Large intestine (tissue), 12 donors: Measurements from ENCODE around the gene BLMH. TPM values are rescaled to one million over a fixed set of nuclear protein-coding genes. Genes with fewer than 3 reads are reported as not detected.

Experiments
- DNase-seq, 2 donors: peaks; one replicate each; pipeline versions ENCODE4 v3.0.0 to v3.0.0-alpha.2; 2013
- H3K27ac ChIP-seq: one replicate; pipeline ENCODE4 v1.5.1; 2013; ENCODE audit warnings: low read length
- H3K27me3 ChIP-seq: 2 replicates; pipeline ENCODE4 v1.6.1; 2013; ENCODE audit warnings: low read length; ENCODE audit not compliant: control insufficient read depth, insufficient read depth
- H3K36me3 ChIP-seq: 2 replicates; pipeline ENCODE4 v1.6.1; 2013; ENCODE audit warnings: low read length; ENCODE audit not compliant: control insufficient read depth, insufficient read depth
- H3K4me1 ChIP-seq: one replicate; pipeline ENCODE4 v1.6.1; 2013; ENCODE audit warnings: low read length; ENCODE audit not compliant: control insufficient read depth, insufficient read depth
- H3K4me3 ChIP-seq: one replicate; pipeline ENCODE4 v1.5.1; 2013; ENCODE audit warnings: low read length
- H3K9me3 ChIP-seq: one replicate; pipeline ENCODE4 v1.6.1; 2013; ENCODE audit warnings: mild to moderate bottlenecking, low read depth, low read length, moderate library complexity; ENCODE audit not compliant: control insufficient read depth
- WGBS: methylation state at CpG from one replicate; pipeline ENCODE4 v1.1.5; 2013; ENCODE audit warnings: low lambda C conversion rate; ENCODE audit not compliant: insufficient coverage; 5-methylcytosine and 5-hydroxymethylcytosine counted together
- long read RNA-seq, 11 donors: transcript quantifications; one replicate each; lab custom pipeline, GENCODE V29; 2026
- polyA plus RNA-seq: library from polyadenylated mRNA; unstranded; fragments of 120-200 nt; gene quantifications from one replicate; pipeline ENCODE4 v1.2.1, GENCODE V29; 2013

The BLMH gene
- 50.1 TPM for polyA plus RNA-seq
- long read RNA-seq, donor 1, transcript BLMH-201 (12 exons, 2,365 nt), result minor isoform, 6 of 16 reads
- long read RNA-seq, donor 1, transcript BLMH-206 (1 exons, 2,079 nt), result major isoform, 10 of 16 reads
- long read RNA-seq, donor 1, partial matches to known transcripts, result 0 of 16 reads
- long read RNA-seq, donor 1, other reads (novel, unspliced or antisense), result 0 of 16 reads
- long read RNA-seq, donor 2, transcript BLMH-201 (12 exons, 2,365 nt), result minor isoform, 13 of 36 reads
- long read RNA-seq, donor 2, transcript BLMH-206 (1 exons, 2,079 nt), result major isoform, 17 of 36 reads
- long read RNA-seq, donor 2, partial matches to known transcripts, result 5 of 36 reads
- long read RNA-seq, donor 2, other reads (novel, unspliced or antisense), result 0 of 36 reads
- long read RNA-seq, donor 3, result 0 reads
- long read RNA-seq, donor 4, partial matches to known transcripts, result 0 of 2 reads
- long read RNA-seq, donor 4, other reads (novel, unspliced or antisense), result 0 of 2 reads
- long read RNA-seq, donor 5, partial matches to known transcripts, result 0 of 8 reads
- long read RNA-seq, donor 5, other reads (novel, unspliced or antisense), result 0 of 8 reads
- long read RNA-seq, donor 6, transcript BLMH-201 (12 exons, 2,365 nt), result minor isoform, 14 of 38 reads
- long read RNA-seq, donor 6, transcript BLMH-206 (1 exons, 2,079 nt), result major isoform, 22 of 38 reads
- long read RNA-seq, donor 6, partial matches to known transcripts, result 0 of 38 reads
- long read RNA-seq, donor 6, other reads (novel, unspliced or antisense), result 0 of 38 reads
- long read RNA-seq, donor 7, transcript BLMH-206 (1 exons, 2,079 nt), result major isoform, 12 of 20 reads
- long read RNA-seq, donor 7, transcript BLMH-201 (12 exons, 2,365 nt), result minor isoform, 7 of 20 reads
- long read RNA-seq, donor 7, partial matches to known transcripts, result 0 of 20 reads
- long read RNA-seq, donor 7, other reads (novel, unspliced or antisense), result 0 of 20 reads
- long read RNA-seq, donor 8, transcript BLMH-206 (1 exons, 2,079 nt), result major isoform, 38 of 50 reads
- long read RNA-seq, donor 8, transcript BLMH-201 (12 exons, 2,365 nt), result minor isoform, 11 of 50 reads
- long read RNA-seq, donor 8, partial matches to known transcripts, result 0 of 50 reads
- long read RNA-seq, donor 8, other reads (novel, unspliced or antisense), result 0 of 50 reads
- long read RNA-seq, donor 9, transcript BLMH-206 (1 exons, 2,079 nt), result major isoform, 27 of 37 reads
- long read RNA-seq, donor 9, transcript BLMH-201 (12 exons, 2,365 nt), result minor isoform, 8 of 37 reads
- long read RNA-seq, donor 9, partial matches to known transcripts, result 0 of 37 reads
- long read RNA-seq, donor 9, other reads (novel, unspliced or antisense), result 0 of 37 reads
- long read RNA-seq, donor 10, transcript BLMH-201 (12 exons, 2,365 nt), result minor isoform, 17 of 44 reads
- long read RNA-seq, donor 10, transcript BLMH-206 (1 exons, 2,079 nt), result major isoform, 26 of 44 reads
- long read RNA-seq, donor 10, partial matches to known transcripts, result 0 of 44 reads
- long read RNA-seq, donor 10, other reads (novel, unspliced or antisense), result 0 of 44 reads
- long read RNA-seq, donor 11, transcript BLMH-201 (12 exons, 2,365 nt), result minor isoform, 9 of 43 reads
- long read RNA-seq, donor 11, transcript BLMH-206 (1 exons, 2,079 nt), result major isoform, 32 of 43 reads
- long read RNA-seq, donor 11, partial matches to known transcripts, result 0 of 43 reads
- long read RNA-seq, donor 11, other reads (novel, unspliced or antisense), result 0 of 43 reads

- DNase-seq, result peak; percentile 66 to 88
- Histone ChIP-seq H3K4me3 (peak within 1 kb of the TSS; percentile 91), H3K4me1 (peaks cover 8% of the 10 kb centered on the region), H3K27me3 (no peaks in the 10 kb centered on the region), H3K9me3 (no peaks in the 10 kb centered on the region), H3K36me3 (peaks cover 13% of the 10 kb centered on the region), H3K27ac (peak within 1 kb of the TSS; percentile 63)
- WGBS, result no CpG with 5 or more reads among the region's 89 CpGs
Observed at GRCh38 chr17:30291543-30292285, at the start of gene BLMH. TSS of gene BLMH (minus strand) at chr17:30291944. CDS start at chr17:30291819, 125 bp downstream.

DNA sequence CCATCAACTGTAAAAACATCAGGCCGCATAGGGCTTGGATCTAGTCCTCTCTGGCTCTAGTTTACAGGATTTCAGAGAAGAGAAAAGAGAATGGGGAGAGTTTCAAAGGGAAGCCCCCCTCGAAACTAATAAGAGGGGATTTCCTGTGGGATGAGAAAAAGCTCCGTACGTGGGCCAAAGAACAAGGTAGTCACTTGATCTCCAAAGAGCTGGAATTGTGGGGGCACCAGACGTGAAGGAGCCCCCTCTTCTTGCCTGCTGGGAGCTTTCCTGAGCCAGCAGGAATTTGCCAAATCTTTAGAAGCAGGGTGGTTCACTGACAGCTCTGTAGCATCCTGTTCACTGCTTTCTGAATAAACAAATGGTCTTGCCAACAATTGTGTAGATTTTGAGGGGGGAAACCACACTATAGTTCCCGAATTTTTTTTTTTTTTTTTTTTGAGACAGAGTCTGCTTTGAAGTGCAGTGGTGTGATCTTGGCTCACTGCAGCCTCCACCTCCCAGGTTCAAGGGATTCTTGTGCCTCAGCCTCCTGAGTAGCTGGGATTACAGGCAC lies 49.1 kb upstream of the BLMH start:
- Histone ChIP-seq H3K27me3 (no peaks in the 10 kb centered on the region), H3K4me1 (peaks cover 44% of the 10 kb centered on the region), H3K4me3 (no peak overlapping the region), H3K36me3 (no peaks in the 10 kb centered on the region), H3K27ac (no peak overlapping the region), H3K9me3 (no peaks in the 10 kb centered on the region)
- no peak for DNase-seq
- WGBS, result 85% methylated on average over 4 of the region's 6 CpGs

DNA sequence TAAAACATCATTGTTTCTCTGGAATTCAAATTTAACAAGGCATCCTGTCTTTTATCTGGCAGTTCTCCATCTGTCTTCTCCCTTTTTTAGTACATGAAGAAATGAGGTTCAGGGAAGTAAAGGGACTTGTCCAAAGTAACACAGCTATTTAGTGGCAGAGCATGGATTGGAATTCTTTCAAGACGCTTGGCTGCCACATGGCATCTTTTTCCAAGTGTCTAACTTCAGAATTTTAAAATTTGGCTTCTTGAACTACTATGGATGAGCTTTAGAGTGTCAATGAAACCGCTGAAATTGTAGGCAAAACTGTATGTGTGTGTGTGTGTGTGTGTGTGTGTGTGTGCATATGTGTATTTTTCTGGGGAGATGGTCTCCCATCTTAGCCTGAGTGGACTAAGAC lies 47.3 kb upstream of the BLMH start:
- no peak overlapping the region for H3K27ac ChIP-seq
- H3K27me3 ChIP-seq, result no peaks in the 10 kb centered on the region
- no peak overlapping the region for H3K4me3 ChIP-seq
- H3K4me1 ChIP-seq, result peaks cover 44% of the 10 kb centered on the region
- WGBS, result no CpG with 5 or more reads among the region's 2 CpGs
- DNase-seq, result no peak
- no peaks in the 10 kb centered on the region for H3K36me3 ChIP-seq
- H3K9me3 ChIP-seq, result no peaks in the 10 kb centered on the region

DNA sequence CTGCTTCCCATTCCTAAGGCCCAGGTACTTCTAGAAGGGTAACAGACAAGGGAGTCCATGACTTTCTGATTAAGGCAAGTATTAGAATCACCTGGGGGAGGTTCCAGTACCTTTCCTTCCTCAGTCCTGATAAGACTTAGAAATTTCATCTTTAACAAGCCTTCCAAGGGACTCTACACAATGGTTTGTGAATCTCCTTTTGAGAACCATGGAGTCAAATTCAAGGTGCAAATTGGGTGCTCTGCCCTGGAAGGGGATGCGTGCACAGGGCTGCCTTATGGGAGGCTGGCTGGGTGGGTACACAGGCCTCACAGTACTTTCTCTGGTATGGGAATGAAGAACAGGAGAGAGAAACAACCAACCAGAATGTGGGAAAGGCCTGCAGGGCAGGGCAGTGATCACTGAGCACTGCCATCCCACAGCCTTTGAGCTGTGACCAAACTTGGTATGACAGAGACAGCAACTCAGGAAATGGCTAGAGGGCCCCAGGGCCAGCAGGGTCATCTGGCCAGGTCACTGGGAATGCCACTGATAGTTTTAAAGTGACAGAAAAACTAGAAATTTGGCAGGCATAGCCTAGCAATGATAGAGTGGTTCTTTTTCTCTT lies 45.8 kb upstream of the BLMH start:
- H3K36me3 ChIP-seq, result no peaks in the 10 kb centered on the region
- peak overlapping the region; percentile 90 for H3K27ac ChIP-seq
- WGBS, result no CpG with 5 or more reads among the region's 1 CpG
- peaks cover 39% of the 10 kb centered on the region for H3K4me1 ChIP-seq
- DNase-seq, result peak in 1 of 2 donors; percentile 44
- no peaks in the 10 kb centered on the region for H3K27me3 ChIP-seq
- no peak overlapping the region for H3K4me3 ChIP-seq
- H3K9me3 ChIP-seq, result no peaks in the 10 kb centered on the region

DNA sequence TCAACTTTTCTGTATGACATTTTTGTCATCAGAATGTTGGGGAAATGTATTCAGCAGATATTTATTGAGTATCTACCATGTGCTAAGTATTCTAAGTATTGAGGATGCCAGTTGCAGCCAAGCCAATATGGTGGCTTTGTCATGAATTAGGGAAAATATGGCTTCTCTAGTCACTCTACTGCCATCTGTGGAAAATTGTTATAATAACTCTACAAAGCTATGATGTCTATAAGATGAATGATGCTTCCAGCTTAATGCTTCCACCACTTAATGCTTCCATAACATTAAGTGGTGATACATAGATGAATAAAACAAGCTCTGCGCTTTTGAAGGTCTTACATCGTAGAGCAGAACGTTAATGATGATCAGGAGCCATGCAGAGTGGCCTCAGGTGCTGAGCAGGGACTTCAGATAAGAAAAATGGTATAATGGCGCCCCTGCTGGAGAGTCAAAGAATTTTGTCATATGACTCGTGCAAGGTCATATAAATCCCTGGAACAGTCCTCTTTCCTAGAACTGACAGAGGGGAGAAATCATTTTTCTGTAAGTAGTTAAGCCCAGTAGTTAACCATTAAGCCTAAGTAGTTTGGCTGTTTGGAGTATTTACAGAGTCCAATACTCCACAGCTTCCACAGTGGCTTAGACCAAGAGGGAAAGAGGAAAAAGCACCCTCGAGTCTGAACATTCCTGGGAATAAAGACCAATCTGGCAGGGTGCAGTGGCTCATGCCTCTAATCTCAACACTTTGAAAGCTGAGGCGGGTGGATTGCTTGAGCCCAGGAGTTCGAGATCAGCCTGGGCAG lies 44.8 kb upstream of the BLMH start:
- DNase-seq, result peak; percentile 81 to 94
- peaks cover 44% of the 10 kb centered on the region for H3K4me1 ChIP-seq
- no peak overlapping the region for H3K4me3 ChIP-seq
- peak overlapping the region; percentile 90 for H3K27ac ChIP-seq
- no peaks in the 10 kb centered on the region for H3K9me3 ChIP-seq
- WGBS, result no CpG with 5 or more reads among the region's 8 CpGs
- H3K36me3 ChIP-seq, result no peaks in the 10 kb centered on the region
- H3K27me3 ChIP-seq, result no peaks in the 10 kb centered on the region

- H3K4me1 ChIP-seq, result peaks cover 36% of the 10 kb centered on the region
- H3K9me3 ChIP-seq, result no peaks in the 10 kb centered on the region
- DNase-seq, result no peak
- H3K27me3 ChIP-seq, result no peaks in the 10 kb centered on the region
- H3K36me3 ChIP-seq, result no peaks in the 10 kb centered on the region
- H3K27ac ChIP-seq, result peak overlapping the region; percentile 89
- no peak overlapping the region for H3K4me3 ChIP-seq
- WGBS, result no CpG with 5 or more reads among the region's 4 CpGs
Observed at GRCh38 chr17:30334421-30334820, 42.7 kb upstream of the BLMH start.

DNA sequence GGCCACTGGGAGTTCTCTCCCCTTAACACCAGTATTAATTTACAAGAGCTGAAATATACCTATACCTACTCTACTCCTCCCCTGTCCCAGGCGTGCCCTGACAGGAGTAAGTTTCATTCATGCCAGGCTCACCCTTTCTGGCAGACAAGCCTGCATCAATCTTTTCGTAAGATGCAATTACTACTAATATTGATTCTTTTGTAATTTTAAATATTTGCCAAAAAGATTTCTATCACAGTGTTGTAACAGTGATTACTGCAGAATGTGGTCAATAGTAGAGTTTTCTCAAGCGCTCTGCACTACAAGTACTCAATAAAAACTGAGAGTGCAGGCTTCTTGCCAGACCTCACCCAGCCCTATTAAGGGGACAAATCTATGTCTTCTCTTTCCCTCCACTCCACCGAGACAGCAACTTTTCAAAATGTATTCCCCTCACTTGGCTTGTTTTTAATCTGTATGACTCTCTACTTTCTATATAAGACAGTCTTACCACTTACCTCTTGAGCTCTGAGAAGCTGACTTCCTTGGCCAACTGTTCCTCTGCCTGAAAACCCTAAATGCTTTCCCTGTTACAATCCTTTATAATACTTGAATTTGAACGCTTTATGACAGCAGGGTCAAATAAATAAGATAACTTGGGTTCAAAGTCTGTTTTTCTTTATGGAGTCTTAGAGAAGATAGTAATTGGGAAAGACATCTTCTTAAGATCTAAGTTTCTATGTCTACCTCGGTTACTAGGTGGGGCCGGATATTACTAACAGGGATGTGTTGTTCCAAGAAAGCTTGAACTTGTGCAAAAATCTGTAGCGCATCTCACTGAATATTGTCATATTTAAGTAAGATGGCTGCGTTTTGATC lies 42.0 kb upstream of the BLMH start, which contains the start of gene TMIGD1:
Gene TMIGD1, minus strand, starts transcription at position 555 of the 858 bp plus-strand sequence. CDS start 1,924 bp downstream, outside the sequence.
- no peaks in the 10 kb centered on the region for H3K27me3 ChIP-seq
- peak; percentile 52 to 76 for DNase-seq
- H3K9me3 ChIP-seq, result no peaks in the 10 kb centered on the region
- H3K4me1 ChIP-seq, result peaks cover 36% of the 10 kb centered on the region
- peak within 1 kb of the TSS; percentile 89 for H3K27ac ChIP-seq
- peak within 1 kb of the TSS; percentile 30 for H3K4me3 ChIP-seq
- H3K36me3 ChIP-seq, result no peaks in the 10 kb centered on the region
- no CpG with 5 or more reads among the region's 9 CpGs for WGBS
